ENCODE results near the gene CAPN13.

The CAPN13 gene

GRCh38 chr2:30683236-30683956, 123.8 kb downstream of the CAPN13 start:
- no peak for DNase-seq (ENCODE audit: low spot score)

- DNase-seq (ENCODE audit: low spot score): no peak
These were observed 126.2 kb downstream of the CAPN13 start for GRCh38 chr2:30681022-30681421.

GRCh38 chr2:30680121-30680520, 127.1 kb downstream of the CAPN13 start:
- DNase-seq (ENCODE audit: low spot score): no peak

- peak; percentile 78 for DNase-seq (ENCODE audit: low spot score)
These were observed 127.7 kb downstream of the CAPN13 start for GRCh38 chr2:30679426-30680088.

GRCh38 chr2:30678410-30679137, 128.7 kb downstream of the CAPN13 start:
- no peak for DNase-seq (ENCODE audit: low spot score)

GRCh38 chr2:30677861-30678385, 129.3 kb downstream of the CAPN13 start:
- no peak for DNase-seq (ENCODE audit: low spot score)

GRCh38 chr2:30677231-30677630, 130.0 kb downstream of the CAPN13 start:
- no peak for DNase-seq (ENCODE audit: low spot score)

GRCh38 chr2:30675758-30676157, 131.5 kb downstream of the CAPN13 start:
- peak; percentile 66 for DNase-seq (ENCODE audit: low spot score)

- DNase-seq (ENCODE audit: low spot score): no peak
These were observed 134.1 kb downstream of the CAPN13 start for GRCh38 chr2:30673127-30673526.

All from AG20443 (cell line).